HepG2 (cell line): ENCODE measurements around the gene LAMA5. TPM values are rescaled to one million over a fixed set of nuclear protein-coding genes. Genes with fewer than 3 reads are reported as not detected.

Experiments
- ATAC-seq: fragments of 200-7000 bp; cut with Tn5 transposase; 3 replicates; pipeline ENCODE4 v1.9.1; 2020; ENCODE audit warnings: mild to moderate bottlenecking, moderate library complexity
- BruUV-seq: library from RNA; stranded (reverse); fragments of 400-500 nt; replicated peaks from 2 replicates; lab custom pipeline; 2021; lab: Mats Ljungman, UMichigan
- CTCF ChIA-PET: fragments of 300-600 bp; formaldehyde crosslinking; extraction: SDS; loops from one replicate; lab custom pipeline; 2021; ENCODE audit warnings: low total read pairs, inconsistent platforms, low intra/inter-chr PET ratio; lab: Yijun Ruan, JAX
- POLR2A ChIA-PET: fragments of 350-600 bp; sonication (Branson Sonifier 250); formaldehyde crosslinking; loops from one replicate; lab custom pipeline; 2020; ENCODE audit warnings: antibody characterized with exemption, inconsistent platforms; lab: Yijun Ruan, JAX
- DNase-seq: peaks from one replicate; pipeline ENCODE4 v3.0.0-alpha.2; 2015; ENCODE audit warnings: low spot score
- FAIRE-seq: peaks from 3 replicates; lab custom pipeline; 2011; peaks lifted over from hg19 to GRCh38; lab: Jason Lieb, UNC
- H2AFZ ChIP-seq: one replicate; pipeline ENCODE4 v1.6.1; 2011; ENCODE audit warnings: low read length, inconsistent platforms
- H3K27ac ChIP-seq: fragments of 300-600 bp; 3 replicates; pipeline ENCODE4 v1.8.0; 2011; ENCODE audit warnings: mixed run types, mild to moderate bottlenecking, mixed read lengths, low read length, inconsistent platforms; ENCODE audit not compliant: insufficient read depth; ENCODE audit errors: extremely low read length
- H3K27me3 ChIP-seq, 2 experiments: fragments of 200-600 bp in 1 of 2; 2 replicates in 1 of 2; 3 replicates in 1 of 2; pipeline versions ENCODE4 v1.6.0 to v1.8.0; 2011; ENCODE audit warnings: low read length in 2 of 2, mild to moderate bottlenecking in 2 of 2, moderate library complexity in 2 of 2, inconsistent platforms in 1 of 2; ENCODE audit not compliant: insufficient read depth in 2 of 2, control insufficient read depth in 1 of 2
- H3K36me3 ChIP-seq, 2 experiments: fragments of 200-600 bp in 1 of 2; replicated peaks in 1 of 2; 2 replicates in 1 of 2; 3 replicates in 1 of 2; pipeline versions ENCODE4 v1.5.1 to v1.8.0; 2011; ENCODE audit warnings: low read length in 2 of 2, inconsistent platforms in 1 of 2; ENCODE audit not compliant: insufficient read depth in 2 of 2, control insufficient read depth in 1 of 2
- H3K4me1 ChIP-seq: 2 replicates; pipeline ENCODE4 v1.5.1; 2012; ENCODE audit warnings: low read length, inconsistent platforms; ENCODE audit not compliant: insufficient read depth
- H3K4me2 ChIP-seq: 2 replicates; pipeline ENCODE4 v1.6.0; 2011; ENCODE audit warnings: low read depth, low read length, inconsistent platforms
- H3K4me3 ChIP-seq, 3 experiments: fragments of 200-600 bp in 1 of 3; sonication (generic), shearing (Covaris generic) in 1 of 3; replicated peaks in 1 of 3; 2 replicates each; pipeline ENCODE4 v1.5.1; 2011 to 2016; ENCODE audit warnings: low read length in 3 of 3, inconsistent platforms in 2 of 3, low read depth in 2 of 3, mild to moderate bottlenecking in 2 of 3, control low read depth in 1 of 3, mixed read lengths in 1 of 3; ENCODE audit not compliant: insufficient read depth in 1 of 3
- H3K79me2 ChIP-seq: one replicate; pipeline ENCODE4 v1.6.1; 2011; ENCODE audit warnings: low read length, inconsistent platforms; ENCODE audit not compliant: insufficient read depth
- H3K9ac ChIP-seq: 2 replicates; pipeline ENCODE4 v1.6.0; 2011; ENCODE audit warnings: mild to moderate bottlenecking, low read depth, low read length, inconsistent platforms; ENCODE audit not compliant: insufficient read depth
- H3K9me3 ChIP-seq: 2 replicates; pipeline ENCODE4 v1.5.1; 2012; ENCODE audit warnings: mild to moderate bottlenecking, low read length
- H4K20me1 ChIP-seq: 2 replicates; pipeline ENCODE4 v1.6.0; 2011; ENCODE audit warnings: inconsistent platforms, mild to moderate bottlenecking, low read length, moderate library complexity; ENCODE audit not compliant: insufficient read depth
- FOXA1 ChIP-seq, 2 experiments: fragments of 450-650 bp in 1 of 2; sonication (generic) in 1 of 2; formaldehyde crosslinking in 1 of 2; IDR thresholded peaks; 2 replicates each; pipeline versions ENCODE4 v1.4.0 to v1.6.1; 2016 to 2020; ENCODE audit warnings: missing genetic modification reagents in 1 of 2
- FOXP4 ChIP-seq: sonication (generic); formaldehyde crosslinking; IDR thresholded peaks from 2 replicates; pipeline ENCODE4 v1.4.0; 2020; ENCODE audit warnings: missing genetic modification reagents
- MIXL1 ChIP-seq: IDR thresholded peaks from 2 replicates; pipeline ENCODE4 v1.6.1; 2016
- MXI1 ChIP-seq: IDR thresholded peaks from 3 replicates; pipeline ENCODE4 v1.6.1; 2012; ENCODE audit warnings: low read depth, low read length, inconsistent platforms, borderline replicate concordance
- SOX6 ChIP-seq, 2 experiments: fragments of 450-650 bp in 1 of 2; sonication (generic) in 1 of 2; formaldehyde crosslinking in 1 of 2; IDR thresholded peaks; 2 replicates each; pipeline versions ENCODE4 v1.4.0 to v1.6.1; 2017 to 2020; ENCODE audit warnings: antibody characterized with exemption in 1 of 2, mild to moderate bottlenecking in 1 of 2, missing genetic modification reagents in 1 of 2
- ZBTB4 ChIP-seq: sonication (generic); formaldehyde crosslinking; IDR thresholded peaks from 2 replicates; pipeline ENCODE4 v1.4.0; 2020; ENCODE audit warnings: missing genetic modification reagents, mild to moderate bottlenecking, borderline replicate concordance
- ZFYVE20 ChIP-seq: sonication (generic); formaldehyde crosslinking; IDR thresholded peaks from 2 replicates; pipeline ENCODE4 v1.8.0; 2023; ENCODE audit warnings: low read depth, mild to moderate bottlenecking, moderate library complexity, missing genetic modification reagents, borderline replicate concordance
- WGBS: methylation state at CpG from one replicate; pipeline ENCODE4 v1.1.6; 2017; ENCODE audit warnings: low lambda C conversion rate; 5-methylcytosine and 5-hydroxymethylcytosine counted together
- in situ Hi-C: cut with HindIII; loops from 2 replicates; pipeline ENCODE4 v1.10.0; 2017; ENCODE audit warnings: low pct_unique_long_range_greater_than_20kb; ENCODE audit not compliant: extremely low pct_ligation_motif_present
- intact Hi-C: fragments of 100-400 bp; cut with micrococcal nuclease; formaldehyde crosslinking; loops from one replicate; pipeline ENCODE4 v1.10.0; 2022; ENCODE audit not compliant: unreplicated experiment
- polyA plus RNA-seq, 8 experiments: library from polyadenylated mRNA; depleted of rRNA in 3 of 8; stranded (reverse) in 7 of 8; unstranded in 1 of 8; fragments of >200 nt; fragmentation: Illumina TruSeq in 4 of 8; extraction: Trizol in 4 of 8; gene quantifications; 2 replicates each; pipeline versions ENCODE4 v1.2.1 to v1.2.3, GENCODE V29; 2011 to 2016; ENCODE audit warnings: low read depth in 4 of 8, missing spikeins in 1 of 8, mixed read lengths in 1 of 8; ENCODE audit not compliant: insufficient read depth in 1 of 8
- total RNA-seq, 5 experiments: library from RNA; depleted of rRNA; stranded (reverse); fragments of >200 nt; fragmentation: Illumina TruSeq; extraction: Trizol; gene quantifications; 2 replicates each; pipeline ENCODE4 v1.2.3, GENCODE V29; 2016; ENCODE audit warnings: low read depth in 1 of 5
- TF ChIP-seq, protein P1 (sequence below): sonication (generic); formaldehyde crosslinking; IDR thresholded peaks from 2 replicates; pipeline ENCODE4 v1.9.0; 2022; ENCODE audit warnings: low read depth, missing genetic modification reagents
- TF ChIP-seq, protein P2 (sequence below): sonication (generic); formaldehyde crosslinking; IDR thresholded peaks from 2 replicates; pipeline ENCODE4 v1.4.0; 2020; ENCODE audit warnings: missing genetic modification reagents, low read depth, mild to moderate bottlenecking, borderline replicate concordance

The LAMA5 gene
- total and polyA plus RNA-seq, 2 of the 13 experiments (the other 11 are each of a cell fraction or from before 2014, with no cell fraction given): 21.0 to 44.7 TPM

DNA sequence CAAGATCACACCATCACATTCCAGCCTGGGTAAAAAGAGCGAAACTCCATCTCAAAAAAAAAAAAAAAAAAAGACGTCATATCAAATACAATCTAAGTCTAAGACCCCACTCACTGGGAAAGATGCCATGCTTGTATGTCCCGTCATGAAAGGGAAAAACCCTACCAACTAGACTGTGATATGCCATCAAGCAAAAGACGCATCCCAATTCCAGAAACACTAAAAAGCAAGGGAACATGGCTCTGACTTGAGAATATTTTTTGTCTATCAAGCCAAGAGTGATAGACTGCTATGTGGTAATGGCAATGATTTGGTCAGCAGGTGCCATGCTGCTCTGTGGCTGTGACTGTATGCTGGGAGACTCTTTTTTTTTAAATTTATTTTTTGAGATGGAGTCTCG, 23.0 kb downstream of the LAMA5 start (continued):
- no peak for TF ChIP-seq ZBTB4 (CRISPR knock-in tag)

GRCh38 chr20:62342910-62343309, 24.2 kb downstream of the LAMA5 start:
- no peaks in the 10 kb centered on the region for H3K9me3 ChIP-seq
- peak overlapping the region; percentile 4 for H3K4me2 ChIP-seq
- FAIRE-seq: peak; percentile 78
- H3K79me2 ChIP-seq: no peaks in the 10 kb centered on the region
- H3K36me3 ChIP-seq: peaks cover 25 to 54% of the 10 kb centered on the region in 2 experiments
- ATAC-seq: peak; percentile 36
- POLR2A ChIA-PET: interaction anchor here (2.4 kb wide), 1 partner anchor 26 kb away, joined by 8 read pairs; no protein-coding TSS in a partner anchor
- 40% methylated on average over 10 of the region's 10 CpGs for WGBS
- intact Hi-C loops (no loop called here), in situ Hi-C loops (no loop called here)
- H3K4me1 ChIP-seq: peaks cover 28% of the 10 kb centered on the region
- no peak overlapping the region for H3K9ac ChIP-seq
- no peaks in the 10 kb centered on the region for H3K27me3 ChIP-seq
- DNase-seq: peak; percentile 69
- CTCF ChIA-PET: no interaction called here
- H3K4me3 ChIP-seq: no peak overlapping the region
- no TSS peak for BruUV-seq
- H2AFZ ChIP-seq: no peak overlapping the region
- no peaks in the 10 kb centered on the region for H4K20me1 ChIP-seq
- H3K27ac ChIP-seq: peak overlapping the region; percentile 25
- TF ChIP-seq MIXL1 (0 out of 2 replicates have a peak, but pooled peaks have one; percentile 55), FOXA1 (IDR thresholded peaks at IDR 0.05) (0 out of 2 replicates have a peak, but pooled peaks have one; percentile 14), FOXA1 (CRISPR knock-in tag; IDR thresholded peaks at IDR 0.05) (0 out of 2 replicates have a peak, but pooled peaks have one; percentile 12), FOXP4 (peak; percentile 48; the same call in 1 of the 2 replicates), SOX6 (IDR thresholded peaks at IDR 0.05) (no peak), SOX6 (CRISPR knock-in tag; IDR thresholded peaks at IDR 0.05) (peak; percentile 33; the same call in 1 of the 2 replicates), ZFYVE20 (CRISPR knock-in tag) (no peak), MXI1 (peak; percentile 17; the same call in 1 of the 3 replicates)
- TF ChIP-seq, protein P1, sequence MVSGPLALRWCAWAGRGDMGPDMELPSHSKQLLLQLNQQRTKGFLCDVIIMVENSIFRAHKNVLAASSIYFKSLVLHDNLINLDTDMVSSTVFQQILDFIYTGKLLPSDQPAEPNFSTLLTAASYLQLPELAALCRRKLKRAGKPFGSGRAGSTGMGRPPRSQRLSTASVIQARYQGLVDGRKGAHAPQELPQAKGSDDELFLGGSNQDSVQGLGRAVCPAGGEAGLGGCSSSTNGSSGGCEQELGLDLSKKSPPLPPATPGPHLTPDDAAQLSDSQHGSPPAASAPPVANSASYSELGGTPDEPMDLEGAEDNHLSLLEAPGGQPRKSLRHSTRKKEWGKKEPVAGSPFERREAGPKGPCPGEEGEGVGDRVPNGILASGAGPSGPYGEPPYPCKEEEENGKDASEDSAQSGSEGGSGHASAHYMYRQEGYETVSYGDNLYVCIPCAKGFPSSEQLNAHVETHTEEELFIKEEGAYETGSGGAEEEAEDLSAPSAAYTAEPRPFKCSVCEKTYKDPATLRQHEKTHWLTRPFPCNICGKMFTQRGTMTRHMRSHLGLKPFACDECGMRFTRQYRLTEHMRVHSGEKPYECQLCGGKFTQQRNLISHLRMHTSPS: no peak
- TF ChIP-seq, protein P2, sequence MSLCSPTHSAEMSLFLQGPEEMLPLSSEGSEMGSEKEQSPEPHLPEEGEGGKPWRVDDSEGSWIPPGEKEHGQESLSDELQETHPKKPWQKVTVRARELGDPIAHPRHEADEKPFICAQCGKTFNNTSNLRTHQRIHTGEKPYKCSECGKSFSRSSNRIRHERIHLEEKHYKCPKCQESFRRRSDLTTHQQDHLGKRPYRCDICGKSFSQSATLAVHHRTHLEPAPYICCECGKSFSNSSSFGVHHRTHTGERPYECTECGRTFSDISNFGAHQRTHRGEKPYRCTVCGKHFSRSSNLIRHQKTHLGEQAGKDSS (CRISPR knock-in tag): no peak
